Transverse colon (tissue), 4 donors: ENCODE data around the gene SNRPB2. TPM values are rescaled to one million over a fixed set of nuclear protein-coding genes. Genes with fewer than 3 reads are reported as not detected.

Experiments used
- DNase-seq: peaks from one replicate; pipeline ENCODE4 v3.0.0-alpha.2; 2019
- H3K27ac ChIP-seq, 4 donors: fragments of 200-600 bp; sonication (generic); 2 replicates each; pipeline ENCODE4 v1.5.1; 2016 to 2018; ENCODE audit warnings: inconsistent platforms in 4 of 4
- H3K27me3 ChIP-seq: fragments of 200-600 bp; sonication (generic); 2 replicates; pipeline ENCODE4 v1.5.1; 2017; ENCODE audit warnings: inconsistent platforms
- H3K36me3 ChIP-seq, 4 donors: fragments of 200-600 bp; sonication (generic); 2 replicates each; pipeline ENCODE4 v1.5.1; 2017 to 2019; ENCODE audit warnings: inconsistent platforms in 4 of 4
- H3K4me1 ChIP-seq, 4 donors: fragments of 200-600 bp; sonication (generic); 2 replicates each; pipeline ENCODE4 v1.5.1; 2017 to 2020; ENCODE audit warnings: inconsistent platforms in 4 of 4
- H3K4me3 ChIP-seq, 4 donors: fragments of 200-600 bp; sonication (generic); 1 replicate in 1 of 4; 2 replicates in 3 of 4; pipeline versions ENCODE4 v1.5.1 to v1.6.1; 2017 to 2019; ENCODE audit warnings: inconsistent platforms in 4 of 4
- H3K9me3 ChIP-seq, 2 donors: fragments of 200-600 bp; sonication (generic); 2 replicates each; pipeline ENCODE4 v1.5.1; 2017 to 2019; ENCODE audit warnings: inconsistent platforms in 2 of 2
- CTCF ChIP-seq, 5 experiments: fragments of 200-600 bp in 3 of 5; fragments of 450-650 bp in 2 of 5; sonication (generic) in 3 of 5; IDR thresholded peaks; 1 replicate in 2 of 5; 2 replicates in 3 of 5; pipeline ENCODE4 v1.5.1; 2016 to 2017; ENCODE audit warnings: antibody characterized with exemption in 5 of 5, inconsistent platforms in 3 of 5, mild to moderate bottlenecking in 2 of 5, moderate library complexity in 1 of 5
- EP300 ChIP-seq: sonication (generic); formaldehyde crosslinking; IDR thresholded peaks from one replicate; pipeline ENCODE4 v1.6.1; 2017; ENCODE audit warnings: antibody characterized with exemption, low read depth
- POLR2A ChIP-seq: fragments of 450-650 bp; IDR thresholded peaks from one replicate; pipeline ENCODE4 v1.6.1; 2016; ENCODE audit warnings: antibody characterized with exemption, mild to moderate bottlenecking, moderate library complexity
- POLR2AphosphoS5 ChIP-seq, 3 donors: sonication (generic); formaldehyde crosslinking; IDR thresholded peaks; one replicate each; pipeline ENCODE4 v1.6.1; 2016; ENCODE audit warnings: antibody characterized with exemption in 3 of 3
- WGBS, 2 donors: methylation state at CpG; one replicate each; pipeline ENCODE4 v1.1.5; 2018; ENCODE audit warnings: low coverage in 1 of 2; 5-methylcytosine and 5-hydroxymethylcytosine counted together
- in situ Hi-C, 4 donors: fragments of 200-750 bp; cut with MboI; loops; one replicate each; pipeline versions ENCODE4 v1.15.0 to v1.15.1; 2017; ENCODE audit warnings: low sequenced_read_pairs in 3 of 4, low pct_ligation_motif_present in 1 of 4, low pct_unique_long_range_greater_than_20kb in 1 of 4
- intact Hi-C: fragments of 100-400 bp; cut with DNase I; formaldehyde crosslinking; loops from one replicate; pipeline ENCODE4 v1.15.1; 2023; ENCODE audit warnings: low total_unique reads
- total RNA-seq, 4 donors: library from RNA; depleted of rRNA; stranded (reverse); fragments of >200 nt; gene quantifications; one replicate each; pipeline ENCODE4 v1.1.0, GENCODE V29; 2016

The SNRPB2 gene
- total RNA-seq, 4 donors from 2014 or later = 20.3 to 52.1 (median 30.9) TPM

GRCh38 chr20:16712511-16712947, 17.3 kb upstream of the SNRPB2 start:
- H3K4me3 ChIP-seq = no peak overlapping the region
- no peaks in the 10 kb centered on the region for H3K4me1 ChIP-seq
- H3K9me3 ChIP-seq = no peaks in the 10 kb centered on the region
- intact Hi-C loops = no loop called here
- WGBS, 2 donors = 65 to 76% methylated on average over 5 to 6 of the region's 6 CpGs
- no peak for DNase-seq
- TF ChIP-seq EP300 (no peak), POLR2A (no peak), CTCF (IDR thresholded peaks at IDR 0.05) (no peak), POLR2AphosphoS5 (IDR thresholded peaks at IDR 0.05) (no peak)
- no peaks in the 10 kb centered on the region for H3K36me3 ChIP-seq
- in situ Hi-C loops = loop anchor here in 1 of 4 donors (25.0 kb wide), 1 partner anchor 175 kb away; no protein-coding TSS in a partner anchor
- peaks cover 27% of the 10 kb centered on the region for H3K27me3 ChIP-seq
- H3K27ac ChIP-seq = no peak overlapping the region

GRCh38 chr20:16713066-16713465, 16.8 kb upstream of the SNRPB2 start:
- Histone ChIP-seq H3K4me1 (no peaks in the 10 kb centered on the region), H3K27ac (no peak overlapping the region), H3K36me3 (no peaks in the 10 kb centered on the region), H3K27me3 (peaks cover 31% of the 10 kb centered on the region), H3K4me3 (no peak overlapping the region), H3K9me3 (no peaks in the 10 kb centered on the region)
- intact Hi-C loops (no loop called here), in situ Hi-C loops (loop anchor here in 1 of 4 donors (25.0 kb wide), 1 partner anchor 176 kb away; no protein-coding TSS in a partner anchor)
- no peak for DNase-seq
- TF ChIP-seq CTCF (IDR thresholded peaks at IDR 0.05) = no peak
- TF ChIP-seq POLR2A = no peak
- TF ChIP-seq EP300 = no peak
- no peak for TF ChIP-seq POLR2AphosphoS5 (IDR thresholded peaks at IDR 0.05)

- 73 to 77% methylated on average over 5 of the region's 5 CpGs for WGBS, 2 donors
- in situ Hi-C loops (loop anchor here in 1 of 4 donors (25.0 kb wide), 1 partner anchor 177 kb away; no protein-coding TSS in a partner anchor), intact Hi-C loops (no loop called here)
- Histone ChIP-seq H3K4me3 (no peak overlapping the region), H3K27ac (no peak overlapping the region), H3K27me3 (peaks cover 32% of the 10 kb centered on the region), H3K36me3 (no peaks in the 10 kb centered on the region), H3K9me3 (no peaks in the 10 kb centered on the region), H3K4me1 (no peaks in the 10 kb centered on the region)
- no peak for TF ChIP-seq POLR2AphosphoS5 (IDR thresholded peaks at IDR 0.05)
- DNase-seq = no peak
Measured at GRCh38 chr20:16714242-16714641, 15.6 kb upstream of the SNRPB2 start.

- Histone ChIP-seq H3K27me3 (peaks cover 37% of the 10 kb centered on the region), H3K4me1 (no peaks in the 10 kb centered on the region), H3K4me3 (no peak overlapping the region), H3K9me3 (no peaks in the 10 kb centered on the region), H3K27ac (no peak overlapping the region), H3K36me3 (no peaks in the 10 kb centered on the region)
- no peak for DNase-seq
- WGBS, 2 donors = 69 to 71% methylated on average over 3 to 4 of the region's 4 CpGs
- TF ChIP-seq CTCF (IDR thresholded peaks at IDR 0.05) (no peak), EP300 (no peak), POLR2AphosphoS5 (IDR thresholded peaks at IDR 0.05) (no peak), POLR2A (no peak)
- in situ Hi-C loops (loop anchor here in 1 of 4 donors (25.0 kb wide), 1 partner anchor 177 kb away; no protein-coding TSS in a partner anchor), intact Hi-C loops (no loop called here)
Measured at GRCh38 chr20:16714751-16715150, 15.1 kb upstream of the SNRPB2 start.

GRCh38 chr20:16719421-16719820, 10.4 kb upstream of the SNRPB2 start:
- TF ChIP-seq CTCF (IDR thresholded peaks at IDR 0.05) = no peak
- TF ChIP-seq POLR2A = no peak
- TF ChIP-seq EP300 = no peak
- no peak for TF ChIP-seq POLR2AphosphoS5 (IDR thresholded peaks at IDR 0.05)
- no peak overlapping the region for H3K4me3 ChIP-seq
- H3K4me1 ChIP-seq = no peaks in the 10 kb centered on the region
- no peak overlapping the region for H3K27ac ChIP-seq
- H3K9me3 ChIP-seq = no peaks in the 10 kb centered on the region
- no peak for DNase-seq
- peaks cover 48% of the 10 kb centered on the region for H3K27me3 ChIP-seq
- in situ Hi-C loops (loop anchor here in 1 of 4 donors (25.0 kb wide), 1 partner anchor 182 kb away; no protein-coding TSS in a partner anchor), intact Hi-C loops (no loop called here)
- no peaks in the 10 kb centered on the region for H3K36me3 ChIP-seq
- 59 to 90% methylated on average over 1 of the region's 1 CpG for WGBS, 2 donors
